HL-60 (cell line): ENCODE measurements around the gene PLA2G3.

Experiments
- CTCF ChIP-seq: IDR thresholded peaks from one replicate; pipeline ENCODE4 v1.5.1; 2011; ENCODE audit warnings: low read length, control low read depth, inconsistent platforms; ENCODE audit not compliant: insufficient read depth
- GABPA ChIP-seq: IDR thresholded peaks from 2 replicates; pipeline ENCODE4 v1.6.1; 2012; ENCODE audit warnings: low read depth
- POLR2AphosphoS5 ChIP-seq: IDR thresholded peaks from 2 replicates; pipeline ENCODE4 v1.6.1; 2012; ENCODE audit warnings: low read depth
- REST ChIP-seq: IDR thresholded peaks from 2 replicates; pipeline ENCODE4 v1.6.1; 2012; ENCODE audit warnings: low read depth; ENCODE audit not compliant: insufficient replicate concordance

GRCh38 chr22:31162015-31162765, 21.9 kb upstream of the PLA2G3 start:
- TF ChIP-seq CTCF (no peak), POLR2AphosphoS5 (no peak), REST (no peak), GABPA (no peak)
